Activated CD4-positive, alpha-beta T cell treated with anti-CD3 and anti-CD28 coated beads for 36 hours (primary cell): ENCODE results near the gene GBP4. TPM values are rescaled to one million over a fixed set of nuclear protein-coding genes. Genes with fewer than 3 reads are reported as not detected.

ENCODE experiments used
- ATAC-seq: fragments of 200-7000 bp; cut with Tn5 transposase; one replicate; pipeline ENCODE4 v1.10.0; 2021; ENCODE audit warnings: mild to moderate bottlenecking, moderate library complexity
- CTCF ChIA-PET: fragments of 350-600 bp; sonication (Branson Sonifier 250); formaldehyde crosslinking; loops from one replicate; lab custom pipeline; 2021; ENCODE audit warnings: antibody characterized with exemption; lab: Charles Lee
- POLR2A ChIA-PET: fragments of 350-600 bp; sonication (Branson Sonifier 250); formaldehyde crosslinking; loops from one replicate; lab custom pipeline; 2021; ENCODE audit warnings: antibody characterized with exemption, inconsistent platforms; lab: Charles Lee
- DNase-seq: peaks from one replicate; pipeline ENCODE4 v3.0.0-alpha.2; 2020
- H3K27ac Mint-ChIP-seq: one replicate; pipeline ENCODE4 v1.8.0; 2021; ENCODE audit warnings: mixed read lengths
- H3K27me3 Mint-ChIP-seq: one replicate; pipeline ENCODE4 v1.8.0; 2021; ENCODE audit warnings: mixed read lengths
- H3K36me3 Mint-ChIP-seq: one replicate; pipeline ENCODE4 v1.8.0; 2021; ENCODE audit warnings: low read depth, mixed read lengths
- H3K4me1 Mint-ChIP-seq: one replicate; pipeline ENCODE4 v1.8.0; 2021; ENCODE audit warnings: mixed read lengths
- H3K4me3 Mint-ChIP-seq: one replicate; pipeline ENCODE4 v1.8.0; 2021; ENCODE audit warnings: mild to moderate bottlenecking, moderate library complexity, mixed read lengths
- H3K9me3 Mint-ChIP-seq: one replicate; pipeline ENCODE4 v1.8.0; 2021; ENCODE audit warnings: low read depth, mixed read lengths
- intact Hi-C, 2 experiments: fragments of 100-400 bp; cut with DNase I in 1 of 2; cut with micrococcal nuclease in 1 of 2; formaldehyde crosslinking; loops; one replicate each; pipeline versions ENCODE4 v1.14.2 to v1.15.1; 2022 to 2024; cut with DNase I, micrococcal nuclease
- total RNA-seq, 2 experiments: library from RNA; stranded (reverse); gene quantifications; one replicate each; pipeline ENCODE4 v1.2.3, GENCODE V29; 2021

Gene GBP4
- total RNA-seq, 2 experiments from 2014 or later: 30.8 to 34.4 TPM

DNA sequence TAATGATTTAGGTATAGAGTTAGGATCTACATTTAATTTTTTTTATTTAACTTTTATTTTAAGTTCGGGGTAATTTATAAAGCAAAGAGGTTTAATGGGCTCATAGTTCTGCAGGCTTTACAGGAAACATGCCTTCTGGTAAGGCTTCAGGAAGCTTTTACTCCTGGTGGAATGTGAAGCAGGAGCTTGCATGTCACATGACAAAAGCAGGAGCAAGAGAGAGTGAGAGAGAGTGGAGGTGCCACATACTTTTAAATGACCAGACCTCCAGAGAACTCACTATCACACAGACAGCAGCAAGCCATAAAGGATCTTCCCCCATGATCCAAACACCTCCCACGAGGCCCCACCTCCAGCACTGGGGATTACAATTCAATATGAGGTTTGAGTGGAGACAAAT is 55.3 kb downstream of the GBP4 start:
- POLR2A ChIA-PET: interaction anchor here (0.7 kb wide), 1 partner anchor 49 kb away, joined by 3 read pairs; no protein-coding TSS in a partner anchor

DNA sequence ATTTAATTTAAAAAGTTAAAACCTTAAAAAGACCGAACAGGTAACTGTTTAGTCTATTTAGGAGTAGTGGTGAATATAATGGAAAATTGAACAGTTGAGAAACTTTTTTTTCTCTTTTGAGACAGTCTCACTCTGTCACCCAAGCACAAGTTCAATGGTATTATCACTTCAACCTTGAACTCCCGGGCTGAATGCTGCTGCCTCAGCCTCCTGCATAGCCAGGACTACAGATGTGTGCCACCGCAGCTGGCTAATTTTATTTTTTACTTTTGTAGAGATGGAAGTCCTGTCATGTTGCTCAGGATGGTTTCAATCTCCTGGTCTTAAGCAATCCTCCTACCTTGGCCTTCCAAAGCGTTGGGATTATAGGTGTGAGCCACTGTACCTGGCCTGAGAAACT is 56.6 kb downstream of the GBP4 start:
- ATAC-seq (no peak), DNase-seq (no peak)
- intact Hi-C loops: no loop called here
- Mint-ChIP-seq H3K4me3 (no peak overlapping the region), H3K36me3 (no peaks in the 10 kb centered on the region), H3K4me1 (peaks cover 22% of the 10 kb centered on the region), H3K9me3 (peaks cover 4% of the 10 kb centered on the region), H3K27ac (no peak overlapping the region), H3K27me3 (peaks cover 3% of the 10 kb centered on the region)
- ChIA-PET POLR2A (no interaction called here), CTCF (interaction anchor here (0.7 to 1.4 kb wide), 2 partner anchors 144 to 292 kb away, joined by 3 to 5 read pairs; no protein-coding TSS in a partner anchor)

More for the DNA sequence above, 55.3 kb downstream of the GBP4 start:
- Mint-ChIP-seq H3K4me3 (no peak overlapping the region), H3K4me1 (peaks cover 24% of the 10 kb centered on the region), H3K27ac (no peak overlapping the region), H3K27me3 (peaks cover 10% of the 10 kb centered on the region), H3K36me3 (no peaks in the 10 kb centered on the region), H3K9me3 (no peaks in the 10 kb centered on the region)
- DNase-seq: no peak
- intact Hi-C loops: no loop called here
- CTCF ChIA-PET: interaction anchor here (0.9 to 1.0 kb wide), 2 partner anchors 9 to 31 kb away, joined by 3 to 4 read pairs; no protein-coding TSS in a partner anchor
- ATAC-seq: no peak

DNA sequence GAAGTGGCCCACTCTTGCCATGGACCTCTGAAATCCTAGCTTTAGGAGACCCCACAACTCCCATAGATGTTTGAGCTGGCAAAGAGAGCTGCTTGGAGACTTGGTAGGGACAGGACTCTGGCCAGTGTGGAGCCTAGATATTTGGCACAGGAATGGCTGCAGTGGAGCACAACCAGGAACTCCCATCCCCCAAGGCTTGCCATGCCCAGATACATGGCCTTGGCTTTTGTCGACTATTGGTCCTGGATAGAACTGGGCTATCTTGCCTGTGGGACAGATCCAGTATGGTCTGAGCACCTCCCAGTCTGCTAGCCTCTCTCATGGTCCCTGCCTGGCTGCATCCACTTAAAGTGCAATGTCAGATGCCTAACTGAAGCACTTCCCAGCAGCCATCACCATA is 65.0 kb downstream of the GBP4 start:
- intact Hi-C loops: no loop called here
- Mint-ChIP-seq H3K9me3 (peaks cover 4% of the 10 kb centered on the region), H3K36me3 (peaks cover under 1% of the 10 kb centered on the region), H3K27ac (no peak overlapping the region), H3K27me3 (no peaks in the 10 kb centered on the region), H3K4me3 (no peak overlapping the region), H3K4me1 (peaks cover 17% of the 10 kb centered on the region)
- POLR2A ChIA-PET: interaction anchor here (0.6 kb wide), 1 partner anchor 37 kb away, joined by 3 read pairs; no protein-coding TSS in a partner anchor
- ATAC-seq (no peak), DNase-seq (no peak)
- CTCF ChIA-PET: interaction anchor here (1.0 to 1.3 kb wide), 2 partner anchors 15 to 31 kb away, joined by 3 to 6 read pairs; no protein-coding TSS in a partner anchor

Other genes starting within 250 kb of the GBP4 start
- gene KYAT3, start 206.3 kb downstream of the GBP4 start, total RNA-seq: 10 to 100 TPM; 52.7 to 53.7 TPM
- gene RBMXL1, start 206.3 kb downstream of the GBP4 start, total RNA-seq: 10 to 100 TPM; 25.7 to 26.2 TPM
- 1 to 10 TPM; 4.8 to 5.8 TPM for gene GBP3, start 176.1 kb downstream of the GBP4 start, total RNA-seq
- gene GBP1, start 133.7 kb downstream of the GBP4 start, total RNA-seq: 10 to 100 TPM; 67.6 to 79.9 TPM
- 100 to 1,000 TPM; 253 to 294 TPM for gene GBP2, start 72.8 kb downstream of the GBP4 start, total RNA-seq
- not detected for gene GBP7, start 22.9 kb downstream of the GBP4 start, total RNA-seq
- gene GBP5, start 73.9 kb upstream of the GBP4 start, total RNA-seq: 100 to 1,000 TPM; 122 to 137 TPM
- under 1 TPM; 0.46 to 0.53 TPM for gene GBP6, start 165.1 kb upstream of the GBP4 start, total RNA-seq